K562 (cell line): Measurements from ENCODE around the gene AGAP3. TPM values are rescaled to one million over a fixed set of nuclear protein-coding genes. Genes with fewer than 3 reads are reported as not detected.

Source experiments
- CSDE1 ChIP-seq, 2 experiments: fragments of 450-650 bp; IDR thresholded peaks; 2 replicates each; pipeline ENCODE4 v1.6.1; 2016; ENCODE audit warnings: mild to moderate bottlenecking in 1 of 2
- ELF4 ChIP-seq: fragments of 450-650 bp; formaldehyde crosslinking; IDR thresholded peaks from 2 replicates; pipeline ENCODE4 v1.4.0; 2022; ENCODE audit warnings: missing genetic modification characterization
- FOXA3 ChIP-seq, 2 experiments: fragments of 450-650 bp in 1 of 2; sonication (generic) in 1 of 2; formaldehyde crosslinking; IDR thresholded peaks in 1 of 2; conservative IDR thresholded peaks in 1 of 2; 2 replicates each; pipeline versions ENCODE4 v1.4.0 to v1.8.0; 2020 to 2022; ENCODE audit warnings: mild to moderate bottlenecking in 2 of 2, missing genetic modification reagents in 1 of 2
- GTF2A2 ChIP-seq: IDR thresholded peaks from 2 replicates; pipeline ENCODE4 v1.6.1; 2016; ENCODE audit warnings: mild to moderate bottlenecking, missing genetic modification characterization, missing compliant biosample characterization
- HINFP ChIP-seq: fragments of 450-650 bp; conservative IDR thresholded peaks from 2 replicates; pipeline ENCODE4 v1.6.1; 2016; ENCODE audit warnings: missing genetic modification characterization, low read depth, mild to moderate bottlenecking, control low read depth, missing compliant biosample characterization
- HMG20B ChIP-seq: fragments of 250-450 bp; sonication (Bioruptor Pico); IDR thresholded peaks from 2 replicates; pipeline ENCODE4 v1.5.0; 2021; ENCODE audit warnings: mild to moderate bottlenecking
- NKRF ChIP-seq: fragments of 450-650 bp; IDR thresholded peaks from 2 replicates; pipeline ENCODE4 v1.6.1; 2016; ENCODE audit warnings: borderline replicate concordance
- PHF21A ChIP-seq: fragments of 450-650 bp; IDR thresholded peaks from 2 replicates; pipeline ENCODE4 v1.6.1; 2017; ENCODE audit warnings: low read depth, borderline replicate concordance
- SAFB ChIP-seq: fragments of 200-400 bp; formaldehyde crosslinking; IDR thresholded peaks from 2 replicates; pipeline ENCODE4 v1.6.1; 2017; ENCODE audit warnings: low read depth, low read length, borderline replicate concordance
- SIRT6 ChIP-seq: IDR thresholded peaks from one replicate; pipeline ENCODE4 v1.6.1; 2012; ENCODE audit warnings: low read depth, mild to moderate bottlenecking, control low read depth, inconsistent platforms, low read length, moderate library complexity
- TRIM24 ChIP-seq, 2 experiments: fragments of 450-650 bp; IDR thresholded peaks; 2 replicates each; pipeline ENCODE4 v1.6.1; 2016
- ZBTB7A ChIP-seq: IDR thresholded peaks from 2 replicates; pipeline ENCODE4 v1.6.1; 2011; ENCODE audit warnings: low read depth, mild to moderate bottlenecking, low read length, moderate library complexity, borderline replicate concordance; ENCODE audit not compliant: control insufficient read depth
- ZNF280B ChIP-seq: fragments of 250-450 bp; sonication (Bioruptor Pico); IDR thresholded peaks from 2 replicates; pipeline ENCODE4 v1.5.1; 2021; ENCODE audit warnings: mild to moderate bottlenecking
- ZNF3 ChIP-seq: fragments of 250-450 bp; sonication (Bioruptor Pico); IDR thresholded peaks from 2 replicates; pipeline ENCODE4 v1.5.0; 2021; ENCODE audit warnings: mild to moderate bottlenecking, moderate library complexity
- ZNF75A ChIP-seq: fragments of 450-650 bp; formaldehyde crosslinking; IDR thresholded peaks from 2 replicates; pipeline ENCODE4 v1.4.0; 2020; ENCODE audit warnings: mild to moderate bottlenecking
- polyA plus RNA-seq, 8 experiments: library from polyadenylated mRNA; depleted of rRNA in 4 of 8; stranded (reverse) in 5 of 8; unstranded in 3 of 8; fragments of >200 nt; fragmentation: Nextera tagmentation in 2 of 8; fragmentation: Illumina TruSeq in 1 of 8; extraction: Ambion mirVana in 2 of 8; extraction: Trizol in 1 of 8; gene quantifications; 2 replicates each; pipeline versions ENCODE4 v1.2.1 to v1.2.3, GENCODE V29; 2011 to 2014; ENCODE audit warnings: inconsistent platforms in 1 of 8, missing spikeins in 1 of 8
- total RNA-seq, 7 experiments: library from RNA; depleted of rRNA in 6 of 7; stranded (reverse); fragments of >200 nt in 6 of 7; fragmentation: Illumina TruSeq in 2 of 7; extraction: Trizol in 2 of 7; gene quantifications; 2 replicates each; pipeline versions ENCODE4 v1.2.1 to v1.2.3, GENCODE V29; 2011 to 2021; ENCODE audit warnings: low replicate concordance in 1 of 7
- TF ChIP-seq, protein P1 (sequence below): fragments of 250-450 bp; sonication (Bioruptor Pico); IDR thresholded peaks from 2 replicates; pipeline ENCODE4 v1.8.0; 2021; ENCODE audit warnings: mild to moderate bottlenecking, moderate library complexity
- TF ChIP-seq, protein P2 (sequence below): fragments of 450-650 bp; IDR thresholded peaks from 2 replicates; pipeline ENCODE4 v1.6.1; 2016; ENCODE audit warnings: antibody characterized with exemption

AGAP3 gene
- total and polyA plus RNA-seq, 9 of the 15 experiments (the other 6 are each of a cell fraction or from before 2014, with no cell fraction given), result 3.4 to 208 (median 62.2) TPM

- TF ChIP-seq, protein P1, sequence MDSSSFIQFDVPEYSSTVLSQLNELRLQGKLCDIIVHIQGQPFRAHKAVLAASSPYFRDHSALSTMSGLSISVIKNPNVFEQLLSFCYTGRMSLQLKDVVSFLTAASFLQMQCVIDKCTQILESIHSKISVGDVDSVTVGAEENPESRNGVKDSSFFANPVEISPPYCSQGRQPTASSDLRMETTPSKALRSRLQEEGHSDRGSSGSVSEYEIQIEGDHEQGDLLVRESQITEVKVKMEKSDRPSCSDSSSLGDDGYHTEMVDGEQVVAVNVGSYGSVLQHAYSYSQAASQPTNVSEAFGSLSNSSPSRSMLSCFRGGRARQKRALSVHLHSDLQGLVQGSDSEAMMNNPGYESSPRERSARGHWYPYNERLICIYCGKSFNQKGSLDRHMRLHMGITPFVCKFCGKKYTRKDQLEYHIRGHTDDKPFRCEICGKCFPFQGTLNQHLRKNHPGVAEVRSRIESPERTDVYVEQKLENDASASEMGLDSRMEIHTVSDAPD, result no peak
- TF ChIP-seq FOXA3 (CRISPR knock-in tag; conservative IDR thresholded peaks at IDR 0.05 in 1 of 2, IDR thresholded peaks at IDR 0.05 in 1 of 2), result no peak
- TF ChIP-seq CSDE1 (IDR thresholded peaks at IDR 0.05), result no peak
- no peak for TF ChIP-seq HINFP (tag)
- TF ChIP-seq PHF21A, result peak; percentile 22; the same call in 1 of the 2 replicates
- 0 out of 4 replicates have a peak, but pooled peaks of 1 of the 2 experiments have one; percentile 14 for TF ChIP-seq TRIM24 (IDR thresholded peaks at IDR 0.05)
- TF ChIP-seq ZNF3 (CRISPR knock-in tag), result no peak
- TF ChIP-seq ELF4 (CRISPR knock-in tag), result 0 out of 2 replicates have a peak, but pooled peaks have one; percentile 4
- TF ChIP-seq ZBTB7A, result peak; percentile 93
- no peak for TF ChIP-seq SAFB
- no peak for TF ChIP-seq HMG20B (CRISPR knock-in tag)
- TF ChIP-seq ZNF280B (CRISPR knock-in tag), result no peak
- TF ChIP-seq NKRF, result peak; percentile 46; the same call in 1 of the 2 replicates
- TF ChIP-seq ZNF75A (CRISPR knock-in tag), result no peak
- TF ChIP-seq GTF2A2 (tag), result no peak
- no peak for TF ChIP-seq SIRT6
- TF ChIP-seq, protein P2, sequence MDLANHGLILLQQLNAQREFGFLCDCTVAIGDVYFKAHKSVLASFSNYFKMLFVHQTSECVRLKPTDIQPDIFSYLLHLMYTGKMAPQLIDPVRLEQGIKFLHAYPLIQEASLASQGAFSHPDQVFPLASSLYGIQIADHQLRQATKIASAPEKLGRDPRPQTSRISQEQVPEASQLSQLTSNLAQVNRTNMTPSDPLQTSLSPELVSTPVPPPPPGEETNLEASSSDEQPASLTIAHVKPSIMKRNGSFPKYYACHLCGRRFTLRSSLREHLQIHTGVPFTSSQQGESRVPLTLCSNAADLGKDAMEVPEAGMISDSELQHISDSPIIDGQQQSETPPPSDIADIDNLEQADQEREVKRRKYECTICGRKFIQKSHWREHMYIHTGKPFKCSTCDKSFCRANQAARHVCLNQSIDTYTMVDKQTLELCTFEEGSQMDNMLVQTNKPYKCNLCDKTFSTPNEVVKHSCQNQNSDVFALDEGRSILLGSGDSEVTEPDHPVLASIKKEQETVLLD, result peak; percentile 56
Observed at GRCh38 chr7:151059367-151060112, 26.7 kb upstream of the AGAP3 start, which contains the start of gene SLC4A2 (continued).
